Cardiac fibroblast (primary cell): ENCODE results near the gene RUFY3.

Experiments used
- DNase-seq, 2 donors: peaks; one replicate each; pipeline versions ENCODE4 v3.0.0 to v3.0.0-alpha.2; 2010; ENCODE audit warnings: low read depth in 2 of 2
- H3K4me3 ChIP-seq, 2 donors: replicated peaks in 1 of 2; 1 replicate in 1 of 2; 2 replicates in 1 of 2; pipeline ENCODE4 v1.5.1; 2011; ENCODE audit warnings: low read depth in 2 of 2, low read length in 2 of 2, mild to moderate bottlenecking in 2 of 2, moderate library complexity in 1 of 2
- TF ChIP-seq, protein P1 (sequence below): IDR thresholded peaks from one replicate; pipeline ENCODE4 v1.5.1; 2011; ENCODE audit warnings: low read depth, mild to moderate bottlenecking, low read length, inconsistent platforms

RUFY3 gene

DNA sequence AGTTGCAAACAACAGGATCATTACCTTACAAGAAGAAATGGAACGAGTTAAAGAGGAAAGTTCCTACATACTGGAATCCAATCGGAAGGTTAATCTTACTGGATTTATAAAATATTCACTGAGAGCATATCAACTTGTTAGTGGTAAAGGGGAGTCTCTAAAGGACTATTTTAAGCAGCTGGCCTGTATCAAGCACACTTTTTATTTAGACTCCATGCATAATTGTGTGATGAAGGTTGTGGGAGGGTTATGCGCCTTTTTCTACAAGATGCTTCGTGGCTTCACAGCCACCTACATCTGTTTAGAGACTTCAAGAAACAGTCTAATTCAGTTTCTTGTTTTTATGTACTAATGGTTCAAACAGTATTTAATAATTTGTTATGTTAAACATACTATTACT, 61.3 kb downstream of the RUFY3 start:
- no peak for DNase-seq
- TF ChIP-seq, protein P1, sequence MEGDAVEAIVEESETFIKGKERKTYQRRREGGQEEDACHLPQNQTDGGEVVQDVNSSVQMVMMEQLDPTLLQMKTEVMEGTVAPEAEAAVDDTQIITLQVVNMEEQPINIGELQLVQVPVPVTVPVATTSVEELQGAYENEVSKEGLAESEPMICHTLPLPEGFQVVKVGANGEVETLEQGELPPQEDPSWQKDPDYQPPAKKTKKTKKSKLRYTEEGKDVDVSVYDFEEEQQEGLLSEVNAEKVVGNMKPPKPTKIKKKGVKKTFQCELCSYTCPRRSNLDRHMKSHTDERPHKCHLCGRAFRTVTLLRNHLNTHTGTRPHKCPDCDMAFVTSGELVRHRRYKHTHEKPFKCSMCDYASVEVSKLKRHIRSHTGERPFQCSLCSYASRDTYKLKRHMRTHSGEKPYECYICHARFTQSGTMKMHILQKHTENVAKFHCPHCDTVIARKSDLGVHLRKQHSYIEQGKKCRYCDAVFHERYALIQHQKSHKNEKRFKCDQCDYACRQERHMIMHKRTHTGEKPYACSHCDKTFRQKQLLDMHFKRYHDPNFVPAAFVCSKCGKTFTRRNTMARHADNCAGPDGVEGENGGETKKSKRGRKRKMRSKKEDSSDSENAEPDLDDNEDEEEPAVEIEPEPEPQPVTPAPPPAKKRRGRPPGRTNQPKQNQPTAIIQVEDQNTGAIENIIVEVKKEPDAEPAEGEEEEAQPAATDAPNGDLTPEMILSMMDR = no peak
- H3K4me3 ChIP-seq = no peak overlapping the region

DNA sequence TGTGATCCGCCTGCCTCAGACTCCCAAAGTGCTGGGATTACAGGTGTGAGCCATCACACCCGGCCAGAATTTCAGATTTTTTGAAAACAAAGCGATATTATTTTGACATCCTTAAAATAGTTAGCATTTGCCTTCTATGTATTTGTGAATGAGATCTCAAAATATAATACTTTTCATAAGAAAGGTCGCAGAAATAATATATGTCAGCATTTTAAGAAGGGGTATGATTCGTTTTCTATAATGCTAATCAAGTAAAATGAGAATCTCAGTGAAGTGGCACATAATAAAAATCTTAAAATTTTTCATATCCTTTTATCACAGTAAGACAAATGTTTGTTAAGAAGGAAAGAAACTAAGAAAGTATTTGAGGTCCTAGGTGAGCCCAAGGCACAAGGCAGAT, 65.7 kb downstream of the RUFY3 start:
- H3K4me3 ChIP-seq = no peak overlapping the region
- DNase-seq = no peak
- TF ChIP-seq, protein P1 = no peak

GRCh38 chr4:70788733-70789132, 67.0 kb downstream of the RUFY3 start:
- TF ChIP-seq, protein P1 = no peak
- H3K4me3 ChIP-seq = no peak overlapping the region
- DNase-seq = no peak

- TF ChIP-seq, protein P1 = no peak
- DNase-seq = no peak
- H3K4me3 ChIP-seq = no peak overlapping the region
Observed at GRCh38 chr4:70793626-70794025, 71.9 kb downstream of the RUFY3 start.

DNA sequence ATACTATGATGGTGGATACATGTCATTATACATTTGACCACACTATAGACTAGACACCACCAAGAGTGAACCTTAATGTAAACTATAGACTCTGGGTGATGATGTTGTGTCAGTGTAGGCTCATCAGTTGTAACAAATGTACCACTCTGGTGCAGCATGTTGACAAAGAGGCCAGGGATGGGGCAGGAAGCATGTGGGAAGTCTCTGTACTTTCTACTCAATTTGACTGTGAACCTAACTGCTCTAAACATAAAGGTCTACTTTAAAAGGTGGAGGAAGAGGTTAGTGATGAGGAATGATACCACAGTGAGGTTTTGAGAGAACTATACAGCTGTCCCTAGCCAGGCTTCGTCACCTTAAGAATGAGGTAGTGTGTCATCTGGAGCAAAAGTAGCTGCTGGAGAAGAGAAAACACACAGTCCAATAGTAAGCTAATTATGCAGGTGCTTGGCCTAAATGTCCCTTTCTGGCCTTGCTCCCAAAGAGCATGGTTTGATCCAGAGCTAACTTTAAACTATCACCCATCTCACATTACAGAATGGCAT, 79.6 kb downstream of the RUFY3 start:
- TF ChIP-seq, protein P1 = no peak
- no peak overlapping the region for H3K4me3 ChIP-seq
- DNase-seq = no peak

GRCh38 chr4:70802928-70803580, 81.3 kb downstream of the RUFY3 start:
- TF ChIP-seq, protein P1 = no peak
- no peak overlapping the region for H3K4me3 ChIP-seq
- DNase-seq = no peak

DNA sequence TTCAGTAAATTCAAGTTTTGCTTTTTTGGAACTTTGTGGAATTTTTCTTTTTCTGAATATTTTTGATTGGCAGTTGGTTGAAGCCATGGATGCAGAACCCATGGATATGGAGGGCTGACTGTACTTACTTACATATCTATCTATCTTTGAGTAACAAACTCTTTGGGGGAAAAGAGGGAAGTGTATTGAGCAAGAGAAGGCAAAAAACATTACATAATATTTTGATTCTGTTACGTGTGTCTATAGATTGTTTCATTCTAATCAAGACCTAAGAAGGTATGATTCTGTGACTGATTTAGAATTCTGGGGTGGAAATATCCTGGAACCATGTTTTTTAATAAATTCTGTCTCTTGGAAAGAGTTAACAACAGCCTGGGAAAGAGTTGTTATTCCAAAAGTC, 86.4 kb downstream of the RUFY3 start:
- no peak for DNase-seq
- TF ChIP-seq, protein P1 = no peak
- no peak overlapping the region for H3K4me3 ChIP-seq
